ENCODE data around the gene LIPI.
"Not testable (repeated sequence)": the region's sequence is repeated elsewhere in the genome, so short reads cannot be mapped to it uniquely, and the experiment has no call there.

Gene LIPI

GRCh38 chr21:14072761-14073535 is 137.8 kb downstream of the LIPI start:
- DNase-seq = no peak

GRCh38 chr21:14071902-14072734 is 138.6 kb downstream of the LIPI start:
- DNase-seq = no peak

GRCh38 chr21:14070968-14071367 is 139.8 kb downstream of the LIPI start:
- no peak for DNase-seq

- DNase-seq = no peak
Measured at GRCh38 chr21:14070049-14070893, 140.5 kb downstream of the LIPI start.

- DNase-seq = no peak
Measured at GRCh38 chr21:14064296-14064645, 146.5 kb downstream of the LIPI start.

GRCh38 chr21:14063620-14064295 is 147.0 kb downstream of the LIPI start:
- DNase-seq = not testable (repeated sequence)

- not testable (repeated sequence) for DNase-seq
Measured at GRCh38 chr21:14062684-14063083, 148.1 kb downstream of the LIPI start.

GRCh38 chr21:14061820-14062219 is 148.9 kb downstream of the LIPI start:
- DNase-seq = not testable (repeated sequence)

- not testable (repeated sequence) for DNase-seq
Measured at GRCh38 chr21:14058995-14059627, 151.6 kb downstream of the LIPI start.

Data from DMS53 (cell line).